GM13977 (cell line): ENCODE data around the gene RALB.

ENCODE experiments used
- DNase-seq: peaks from one replicate; pipeline ENCODE4 v3.0.0; 2012; ENCODE audit warnings: low spot score
- CTCF ChIP-seq: IDR thresholded peaks from 2 replicates; pipeline ENCODE4 v1.5.1; 2012; ENCODE audit warnings: mild to moderate bottlenecking, control low read depth; ENCODE audit not compliant: insufficient read depth; ENCODE audit errors: extremely low read depth, missing control alignments
- in situ Hi-C: fragments of 300-500 bp; cut with MboI; formaldehyde crosslinking; loops from one replicate; pipeline ENCODE4 v1.12.0; 2022; ENCODE audit warnings: low sequenced_read_pairs, low pct_unique_long_range_greater_than_20kb, mixed read lengths, inconsistent platforms; ENCODE audit not compliant: unreplicated experiment

RALB gene

GRCh38 chr2:120272763-120273481, 20.3 kb downstream of the RALB start:
- in situ Hi-C loops = no loop called here
- no peak for DNase-seq
- no peak for TF ChIP-seq CTCF

- TF ChIP-seq CTCF = no peak
- in situ Hi-C loops = no loop called here
- no peak for DNase-seq
Measured at GRCh38 chr2:120275617-120276400, 23.2 kb downstream of the RALB start.

GRCh38 chr2:120277505-120278205, 25.0 kb downstream of the RALB start:
- in situ Hi-C loops = no loop called here
- no peak for TF ChIP-seq CTCF
- no peak for DNase-seq

GRCh38 chr2:120278901-120279300, 26.2 kb downstream of the RALB start:
- DNase-seq = no peak
- in situ Hi-C loops = no loop called here
- TF ChIP-seq CTCF = no peak

GRCh38 chr2:120279708-120280107, 27.1 kb downstream of the RALB start:
- no peak for TF ChIP-seq CTCF
- no peak for DNase-seq
- in situ Hi-C loops = no loop called here

GRCh38 chr2:120283649-120284048, 31.0 kb downstream of the RALB start:
- TF ChIP-seq CTCF = no peak
- in situ Hi-C loops = no loop called here
- no peak for DNase-seq
